Prostate gland (tissue), 2 donors: ENCODE measurements around the gene C16orf90. TPM values are rescaled to one million over a fixed set of nuclear protein-coding genes. Genes with fewer than 3 reads are reported as not detected.

Experiments used
- DNase-seq: peaks from one replicate; pipeline ENCODE4 v3.0.0-alpha.2; 2019; ENCODE audit warnings: low spot score
- H3K27ac ChIP-seq, 2 donors: fragments of 200-600 bp; sonication (generic); 2 replicates each; pipeline ENCODE4 v1.5.1; 2017 to 2019
- H3K27me3 ChIP-seq: fragments of 200-600 bp; sonication (generic); replicated peaks from 2 replicates; pipeline ENCODE4 v1.5.1; 2019; ENCODE audit not compliant: insufficient read depth
- H3K36me3 ChIP-seq, 2 donors: fragments of 200-600 bp; sonication (generic); 1 replicate in 1 of 2; 2 replicates in 1 of 2; pipeline versions ENCODE4 v1.5.1 to v1.8.1; 2017 to 2019
- H3K4me1 ChIP-seq: fragments of 200-600 bp; sonication (generic); replicated peaks from 2 replicates; pipeline ENCODE4 v1.5.1; 2019
- H3K4me3 ChIP-seq, 2 donors: fragments of 200-600 bp; sonication (generic); 2 replicates each; pipeline ENCODE4 v1.5.1; 2017 to 2019
- H3K9me3 ChIP-seq: fragments of 200-600 bp; sonication (generic); 2 replicates; pipeline ENCODE4 v1.5.1; 2017
- CTCF ChIP-seq, 4 experiments: fragments of 200-600 bp in 2 of 4; fragments of 450-650 bp in 2 of 4; sonication (generic) in 2 of 4; IDR thresholded peaks; 1 replicate in 3 of 4; 2 replicates in 1 of 4; pipeline ENCODE4 v1.5.1; 2016 to 2019; ENCODE audit warnings: antibody characterized with exemption in 4 of 4, mild to moderate bottlenecking in 2 of 4, moderate library complexity in 2 of 4
- POLR2A ChIP-seq: fragments of 450-650 bp; IDR thresholded peaks from one replicate; pipeline ENCODE4 v1.6.1; 2016; ENCODE audit warnings: antibody characterized with exemption, mild to moderate bottlenecking
- POLR2AphosphoS5 ChIP-seq: sonication (generic); formaldehyde crosslinking; IDR thresholded peaks from one replicate; pipeline ENCODE4 v1.6.1; 2017; ENCODE audit warnings: antibody characterized with exemption
- WGBS: methylation state at CpG from one replicate; pipeline ENCODE4 v1.1.5; 2018; 5-methylcytosine and 5-hydroxymethylcytosine counted together
- intact Hi-C: fragments of 100-400 bp; cut with DNase I; formaldehyde crosslinking; loops from one replicate; pipeline ENCODE4 v1.14.2; 2022
- total RNA-seq, 2 donors: library from RNA; depleted of rRNA; stranded (reverse); fragments of >200 nt; gene quantifications; one replicate each; pipeline ENCODE4 v1.1.0, GENCODE V29; 2016

Gene C16orf90
- total RNA-seq, 2 donors from 2014 or later: 1.1 TPM; not detected in 1

- no peak for TF ChIP-seq CTCF (IDR thresholded peaks at IDR 0.05)
- TF ChIP-seq POLR2AphosphoS5: no peak
- no peak for TF ChIP-seq POLR2A
- DNase-seq: no peak
- H3K27ac ChIP-seq: no peak overlapping the region
- no peaks in the 10 kb centered on the region for H3K27me3 ChIP-seq
- H3K4me1 ChIP-seq: no peaks in the 10 kb centered on the region
- H3K36me3 ChIP-seq: peaks cover 15 to 17% of the 10 kb centered on the region in 2 donors
- intact Hi-C loops: no loop called here
- H3K4me3 ChIP-seq: no peak overlapping the region
- H3K9me3 ChIP-seq: no peaks in the 10 kb centered on the region
- 87% methylated on average over 14 of the region's 20 CpGs for WGBS
Measured at GRCh38 chr16:3485821-3486505, 9.3 kb downstream of the C16orf90 start.

GRCh38 chr16:3485097-3485745, 10.1 kb downstream of the C16orf90 start:
- no peak for TF ChIP-seq POLR2AphosphoS5
- no peak for TF ChIP-seq CTCF (IDR thresholded peaks at IDR 0.05)
- no peak for TF ChIP-seq POLR2A
- WGBS: 86% methylated on average over 15 of the region's 15 CpGs
- Histone ChIP-seq H3K9me3 (no peaks in the 10 kb centered on the region), H3K27ac (no peak overlapping the region), H3K27me3 (no peaks in the 10 kb centered on the region), H3K4me3 (no peak overlapping the region), H3K4me1 (no peaks in the 10 kb centered on the region), H3K36me3 (peaks cover 15 to 17% of the 10 kb centered on the region in 2 donors)
- no peak for DNase-seq
- intact Hi-C loops: no loop called here

GRCh38 chr16:3484318-3485096, 10.8 kb downstream of the C16orf90 start:
- intact Hi-C loops: no loop called here
- no peak for TF ChIP-seq POLR2A
- TF ChIP-seq POLR2AphosphoS5: no peak
- TF ChIP-seq CTCF (IDR thresholded peaks at IDR 0.05): no peak
- 92% methylated on average over 30 of the region's 30 CpGs for WGBS
- H3K4me1 ChIP-seq: no peaks in the 10 kb centered on the region
- H3K27ac ChIP-seq: no peak overlapping the region
- H3K4me3 ChIP-seq: no peak overlapping the region
- no peaks in the 10 kb centered on the region for H3K9me3 ChIP-seq
- no peak for DNase-seq
- peaks cover 17 to 19% of the 10 kb centered on the region in 2 donors for H3K36me3 ChIP-seq
- no peaks in the 10 kb centered on the region for H3K27me3 ChIP-seq

GRCh38 chr16:3482659-3483241, 12.5 kb downstream of the C16orf90 start:
- no peak for DNase-seq
- no peaks in the 10 kb centered on the region for H3K27me3 ChIP-seq
- H3K36me3 ChIP-seq: peaks cover 17 to 22% of the 10 kb centered on the region in 2 donors
- TF ChIP-seq POLR2A (no peak), POLR2AphosphoS5 (no peak), CTCF (IDR thresholded peaks at IDR 0.05) (no peak)
- 93% methylated on average over 18 of the region's 18 CpGs for WGBS
- no peaks in the 10 kb centered on the region for H3K9me3 ChIP-seq
- H3K27ac ChIP-seq: no peak overlapping the region
- H3K4me3 ChIP-seq: no peak overlapping the region
- H3K4me1 ChIP-seq: no peaks in the 10 kb centered on the region
- intact Hi-C loops: no loop called here
